ENCODE results near the gene USP2. TPM values are rescaled to one million over a fixed set of nuclear protein-coding genes. Genes with fewer than 3 reads are reported as not detected.

The USP2 gene
- total RNA-seq, 1 donor from 2014 or later, result 2.0 TPM

DNA sequence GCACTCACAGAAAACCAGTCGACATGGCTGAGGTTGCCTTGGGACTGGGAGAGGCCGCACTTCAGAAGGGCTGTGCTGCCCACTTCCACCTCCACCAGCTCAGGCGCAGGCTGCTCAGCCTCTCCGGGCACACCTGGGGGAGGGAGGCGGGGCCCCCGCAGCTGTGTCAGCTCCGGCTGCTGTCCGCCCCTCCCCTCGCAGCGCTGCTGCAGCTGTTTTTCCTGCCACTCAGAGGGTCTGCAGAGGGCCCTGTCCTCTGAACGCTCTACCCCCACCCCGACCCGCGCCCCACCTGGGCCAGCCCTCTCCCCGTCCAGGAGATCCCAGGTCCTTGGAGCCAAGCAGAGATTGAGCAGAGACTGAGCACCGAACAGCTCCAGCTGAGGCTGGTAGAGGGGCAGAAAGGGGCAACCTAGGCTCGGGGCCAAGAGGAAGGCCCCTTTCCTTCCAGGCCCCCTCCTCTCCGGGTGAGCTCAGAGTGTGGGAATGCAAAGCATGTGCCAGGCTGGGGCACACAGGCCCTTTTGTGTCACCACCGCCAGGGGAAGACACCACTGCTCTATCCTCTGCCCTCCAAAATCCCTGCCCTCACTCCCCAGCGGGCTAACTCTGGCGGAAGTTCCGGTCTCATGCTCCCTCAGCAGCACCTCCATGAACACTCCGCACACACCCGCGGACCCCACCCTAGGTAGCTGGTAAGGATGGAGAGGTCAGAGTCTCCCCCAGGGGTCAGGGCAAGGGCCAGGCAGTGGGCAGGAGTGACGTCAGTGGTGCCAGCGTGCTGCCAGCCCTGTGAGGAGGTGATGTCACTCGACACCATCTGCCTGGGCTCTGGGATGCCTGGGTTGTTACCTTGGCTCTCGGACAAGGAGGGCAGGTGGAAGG, 66.1 kb downstream of the USP2 start:
- H3K4me3 ChIP-seq (ENCODE audit: low read depth, low read length), result peak overlapping the region; percentile 75
- no peaks in the 10 kb centered on the region for H3K27me3 ChIP-seq (ENCODE audit: control insufficient read depth, insufficient read depth, low read length)
- TF ChIP-seq CTCF (IDR thresholded peaks at IDR 0.05; ENCODE audit: insufficient read depth, low read length, poor library complexity, severe bottlenecking), result peak; percentile 28
- H3K36me3 ChIP-seq (ENCODE audit: control insufficient read depth, insufficient read depth, low read length), result peaks cover 2% of the 10 kb centered on the region
- DNase-seq (ENCODE audit: low read depth), result no peak

DNA sequence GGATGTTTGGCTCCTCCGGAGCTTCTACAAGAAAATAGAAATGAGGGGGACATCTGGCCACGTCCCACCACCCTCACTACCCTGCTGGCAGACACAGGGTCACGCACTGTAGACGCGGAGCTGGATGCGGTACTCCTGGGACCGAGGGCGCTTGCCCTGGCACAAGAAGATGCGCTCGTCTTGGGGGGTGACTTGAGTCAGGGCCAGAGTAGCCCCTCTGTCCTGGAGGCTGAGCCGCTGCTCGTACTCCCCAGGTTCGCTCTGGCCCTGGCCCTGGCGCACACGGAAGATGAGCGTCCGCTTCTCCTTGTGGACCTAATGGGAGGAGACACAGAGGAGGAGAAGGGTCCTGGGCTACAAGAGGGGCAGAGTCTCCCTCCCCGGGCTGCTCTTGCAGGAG, 66.8 kb downstream of the USP2 start:
- H3K4me3 ChIP-seq (ENCODE audit: low read depth, low read length), result peak overlapping the region; percentile 75
- H3K36me3 ChIP-seq (ENCODE audit: control insufficient read depth, insufficient read depth, low read length), result peaks cover 2% of the 10 kb centered on the region
- no peak for DNase-seq (ENCODE audit: low read depth)
- H3K27me3 ChIP-seq (ENCODE audit: control insufficient read depth, insufficient read depth, low read length), result no peaks in the 10 kb centered on the region
- no peak for TF ChIP-seq CTCF (IDR thresholded peaks at IDR 0.05; ENCODE audit: insufficient read depth, low read length, poor library complexity, severe bottlenecking)

DNA sequence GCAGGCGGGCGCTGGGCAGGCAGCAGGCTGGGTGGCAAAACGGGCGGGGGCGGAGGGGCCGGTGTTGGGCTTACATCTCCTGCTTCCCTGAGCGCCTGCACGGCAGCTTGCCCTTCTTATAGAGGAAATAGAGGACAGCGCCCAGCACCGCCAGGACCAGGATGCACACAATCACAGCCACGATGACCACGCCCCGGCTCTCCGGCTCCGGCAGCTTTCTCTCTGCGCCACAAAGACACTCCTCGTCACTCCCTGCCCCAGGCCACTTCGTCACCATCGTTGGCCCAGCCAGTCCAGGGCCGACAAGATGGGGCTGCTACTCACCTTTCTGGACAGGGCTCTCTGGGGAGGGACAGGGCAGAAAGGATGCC, 70.8 kb downstream of the USP2 start:
- no peak for TF ChIP-seq CTCF (IDR thresholded peaks at IDR 0.05; ENCODE audit: insufficient read depth, low read length, poor library complexity, severe bottlenecking)
- Histone ChIP-seq H3K27me3 (ENCODE audit: control insufficient read depth, insufficient read depth, low read length) (no peaks in the 10 kb centered on the region), H3K4me3 (ENCODE audit: low read depth, low read length) (no peak overlapping the region), H3K36me3 (ENCODE audit: control insufficient read depth, insufficient read depth, low read length) (peaks cover 4% of the 10 kb centered on the region)
- DNase-seq (ENCODE audit: low read depth), result no peak

DNA sequence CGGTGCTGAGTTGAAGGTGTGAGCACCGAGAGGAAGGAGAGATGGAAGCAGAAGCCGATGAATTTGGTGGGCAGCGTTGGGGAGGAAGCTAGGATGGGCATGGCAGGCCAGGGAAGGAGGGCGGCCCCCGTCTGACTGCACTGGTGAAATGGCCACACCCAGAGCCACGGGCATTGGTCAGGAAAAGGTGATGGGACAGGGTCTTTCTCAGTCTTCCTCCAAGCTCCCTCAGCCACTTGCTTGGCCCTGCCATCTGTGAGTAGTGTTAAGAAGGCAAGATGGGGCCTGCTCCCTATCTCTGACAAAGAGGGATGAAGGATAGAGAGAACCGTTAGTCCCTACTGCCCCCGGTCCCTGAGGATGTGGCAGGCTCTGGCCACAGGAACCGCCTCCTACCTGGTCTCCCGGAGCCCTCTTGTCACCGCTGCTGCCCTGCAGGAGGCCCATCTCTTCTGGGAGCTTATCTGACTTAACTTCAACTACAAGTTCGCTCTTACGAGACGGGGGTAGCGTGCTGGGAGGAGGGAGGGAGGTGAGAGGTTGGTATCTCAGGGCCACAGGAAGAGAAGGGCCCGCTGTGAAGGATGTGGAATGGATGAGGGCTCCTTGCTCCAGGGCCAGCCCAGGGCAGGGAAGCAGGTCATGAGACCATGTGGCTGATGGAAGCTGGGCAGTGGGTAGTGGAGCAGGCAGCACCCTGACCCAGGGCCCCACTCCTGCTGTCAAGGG, 71.4 kb downstream of the USP2 start:
- TF ChIP-seq CTCF (IDR thresholded peaks at IDR 0.05; ENCODE audit: insufficient read depth, low read length, poor library complexity, severe bottlenecking), result no peak
- no peak for DNase-seq (ENCODE audit: low read depth)
- no peak overlapping the region for H3K4me3 ChIP-seq (ENCODE audit: low read depth, low read length)
- no peaks in the 10 kb centered on the region for H3K27me3 ChIP-seq (ENCODE audit: control insufficient read depth, insufficient read depth, low read length)
- H3K36me3 ChIP-seq (ENCODE audit: control insufficient read depth, insufficient read depth, low read length), result peaks cover 4% of the 10 kb centered on the region

- no peak for TF ChIP-seq CTCF (IDR thresholded peaks at IDR 0.05; ENCODE audit: insufficient read depth, low read length, poor library complexity, severe bottlenecking)
- Histone ChIP-seq H3K36me3 (ENCODE audit: control insufficient read depth, insufficient read depth, low read length) (peaks cover 4% of the 10 kb centered on the region), H3K27me3 (ENCODE audit: control insufficient read depth, insufficient read depth, low read length) (no peaks in the 10 kb centered on the region), H3K4me3 (ENCODE audit: low read depth, low read length) (no peak overlapping the region)
- no peak for DNase-seq (ENCODE audit: low read depth)
These were observed 72.1 kb downstream of the USP2 start for GRCh38 chr11:119309411-119309810.

Data from kidney epithelial cell (primary cell).